Nephron progenitor cell (in vitro differentiated cells): Measurements from ENCODE around the gene SLC4A1.
"Not testable (repeated sequence)": the region's sequence is repeated elsewhere in the genome, so short reads cannot be mapped to it uniquely, and the experiment has no call there.

Experiments
- DNase-seq: peaks from one replicate; pipeline ENCODE4 v3.0.0; 2021
- H3K27ac Mint-ChIP-seq: 2 replicates; pipeline ENCODE4 v1.8.0; 2021; ENCODE audit warnings: mild to moderate bottlenecking, moderate library complexity, mixed read lengths
- H3K27me3 Mint-ChIP-seq: 2 replicates; pipeline ENCODE4 v1.8.0; 2021; ENCODE audit warnings: mild to moderate bottlenecking, low read depth, mixed read lengths; ENCODE audit not compliant: poor library complexity
- H3K36me3 Mint-ChIP-seq: 2 replicates; pipeline ENCODE4 v1.8.0; 2021; ENCODE audit warnings: low read depth, mixed read lengths
- H3K4me1 Mint-ChIP-seq: 2 replicates; pipeline ENCODE4 v1.8.0; 2021; ENCODE audit warnings: mixed read lengths
- H3K4me3 Mint-ChIP-seq: 2 replicates; pipeline ENCODE4 v1.8.0; 2021; ENCODE audit warnings: mild to moderate bottlenecking, moderate library complexity, mixed read lengths
- H3K9me3 Mint-ChIP-seq: 2 replicates; pipeline ENCODE4 v1.8.0; 2021; ENCODE audit warnings: mild to moderate bottlenecking, moderate library complexity, mixed read lengths
- CTCF ChIP-seq: fragments of 200-600 bp; sonication (generic); IDR thresholded peaks from 2 replicates; pipeline ENCODE4 v1.5.0; 2021; ENCODE audit warnings: antibody characterized with exemption

The SLC4A1 gene

GRCh38 chr17:44249501-44250246, 18.3 kb downstream of the SLC4A1 start:
- H3K27ac Mint-ChIP-seq: no peak overlapping the region
- no peak for DNase-seq

GRCh38 chr17:44247876-44248736, 19.8 kb downstream of the SLC4A1 start:
- Mint-ChIP-seq H3K27me3 (no peaks in the 10 kb centered on the region), H3K36me3 (no peaks in the 10 kb centered on the region), H3K4me1 (peaks cover 52% of the 10 kb centered on the region), H3K4me3 (no peak overlapping the region), H3K9me3 (no peaks in the 10 kb centered on the region), H3K27ac (no peak overlapping the region)
- no peak for TF ChIP-seq CTCF
- DNase-seq: no peak

More at GRCh38 chr17:44249501-44250246, 18.3 kb downstream of the SLC4A1 start:
- Mint-ChIP-seq H3K9me3 (no peaks in the 10 kb centered on the region), H3K4me3 (no peak overlapping the region), H3K4me1 (peaks cover 48% of the 10 kb centered on the region), H3K36me3 (no peaks in the 10 kb centered on the region), H3K27me3 (no peaks in the 10 kb centered on the region)
- TF ChIP-seq CTCF: no peak

- peak overlapping the region; percentile 59 for H3K27ac Mint-ChIP-seq
- no peaks in the 10 kb centered on the region for H3K9me3 Mint-ChIP-seq
- H3K36me3 Mint-ChIP-seq: no peaks in the 10 kb centered on the region
- DNase-seq: peak; percentile 57
- no peaks in the 10 kb centered on the region for H3K27me3 Mint-ChIP-seq
- TF ChIP-seq CTCF: no peak
- H3K4me1 Mint-ChIP-seq: peaks cover 50% of the 10 kb centered on the region
- H3K4me3 Mint-ChIP-seq: peak overlapping the region; percentile 19
Observed at GRCh38 chr17:44247440-44247841, 20.5 kb downstream of the SLC4A1 start.

GRCh38 chr17:44241106-44241624, 26.8 kb downstream of the SLC4A1 start:
- no peak overlapping the region for H3K4me3 Mint-ChIP-seq
- no peaks in the 10 kb centered on the region for H3K36me3 Mint-ChIP-seq

GRCh38 chr17:44237886-44238285, 30.0 kb downstream of the SLC4A1 start:
- Mint-ChIP-seq H3K4me1 (peaks cover 22% of the 10 kb centered on the region), H3K9me3 (peaks cover 23% of the 10 kb centered on the region)
- DNase-seq, H3K4me3 Mint-ChIP-seq, H3K36me3 Mint-ChIP-seq, H3K27me3 Mint-ChIP-seq, H3K27ac Mint-ChIP-seq: not testable (repeated sequence)

More at GRCh38 chr17:44241106-44241624, 26.8 kb downstream of the SLC4A1 start:
- Mint-ChIP-seq H3K4me1 (peaks cover 23% of the 10 kb centered on the region), H3K27me3 (peaks cover 7% of the 10 kb centered on the region), H3K9me3 (peaks cover 20% of the 10 kb centered on the region), H3K27ac (no peak overlapping the region)
- no peak for TF ChIP-seq CTCF
- no peak for DNase-seq

- no peaks in the 10 kb centered on the region for H3K36me3 Mint-ChIP-seq
- peaks cover 7% of the 10 kb centered on the region for H3K27me3 Mint-ChIP-seq
- TF ChIP-seq CTCF: no peak
- peaks cover 21% of the 10 kb centered on the region for H3K9me3 Mint-ChIP-seq
- peaks cover 22% of the 10 kb centered on the region for H3K4me1 Mint-ChIP-seq
- no peak overlapping the region for H3K4me3 Mint-ChIP-seq
- DNase-seq: no peak
- no peak overlapping the region for H3K27ac Mint-ChIP-seq
Observed at GRCh38 chr17:44236444-44236991, 31.4 kb downstream of the SLC4A1 start.
